ENCODE measurements around the gene GADD45B. TPM values are rescaled to one million over a fixed set of nuclear protein-coding genes. Genes with fewer than 3 reads are reported as not detected.
"Not testable (repeated sequence)": the region's sequence is repeated elsewhere in the genome, so short reads cannot be mapped to it uniquely, and the experiment has no call there.

GADD45B gene
- total RNA-seq, 1 experiment from 2014 or later = 16.4 TPM

DNA sequence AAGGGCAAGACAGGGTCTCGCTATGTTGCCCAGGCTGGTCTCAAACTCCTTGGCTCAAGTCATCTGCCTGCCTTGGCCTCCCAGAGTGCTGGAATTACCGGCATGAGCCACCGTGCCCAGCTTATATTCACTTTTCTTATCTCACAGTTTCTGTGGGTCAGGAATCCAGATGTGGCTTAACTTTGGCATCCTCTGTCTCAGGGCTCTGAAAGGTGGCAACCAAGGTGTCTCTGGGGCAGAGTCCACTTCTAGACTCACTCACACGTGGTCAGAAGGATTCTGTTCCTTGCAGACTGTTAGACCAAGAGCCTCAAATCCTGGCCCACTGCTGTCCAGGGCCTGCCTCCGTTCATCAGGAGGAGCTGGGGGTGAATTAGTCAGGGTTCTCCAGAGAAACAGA lies 11.5 kb upstream of the GADD45B start:
- Histone ChIP-seq H3K27ac (ENCODE audit: low read depth, low read length, poor library complexity, severe bottlenecking) (peak overlapping the region; percentile 58), H3K4me3 (ENCODE audit: low read depth, low read length, poor library complexity, severe bottlenecking) (no peak overlapping the region), H3K36me3 (ENCODE audit: insufficient read depth, low read length, poor library complexity, severe bottlenecking) (no peaks in the 10 kb centered on the region), H3K27me3 (replicated peaks; ENCODE audit: insufficient read depth, low read depth, low read length, poor library complexity) (no peaks in the 10 kb centered on the region), H3K9me3 (ENCODE audit: low read depth, low read length, poor library complexity, severe bottlenecking) (no peaks in the 10 kb centered on the region), H3K4me1 (ENCODE audit: insufficient read depth, low read length, poor library complexity, severe bottlenecking) (peaks cover 15% of the 10 kb centered on the region)
- intact Hi-C loops (cut with micrococcal nuclease; ENCODE audit: unreplicated experiment) = no loop called here
- no TSS peak for BruUV-seq (replicated peaks)
- CTCF ChIA-PET = no interaction called here
- POLR2A ChIA-PET (ENCODE audit: low non-redundant PET) = no interaction called here
- no peak for DNase-seq (ENCODE audit: low spot score)
- TF ChIP-seq EZH2 (IDR thresholded peaks at IDR 0.05; ENCODE audit: borderline replicate concordance, low read depth, low read length, poor library complexity, severe bottlenecking) = no peak
- TF ChIP-seq, protein P1, sequence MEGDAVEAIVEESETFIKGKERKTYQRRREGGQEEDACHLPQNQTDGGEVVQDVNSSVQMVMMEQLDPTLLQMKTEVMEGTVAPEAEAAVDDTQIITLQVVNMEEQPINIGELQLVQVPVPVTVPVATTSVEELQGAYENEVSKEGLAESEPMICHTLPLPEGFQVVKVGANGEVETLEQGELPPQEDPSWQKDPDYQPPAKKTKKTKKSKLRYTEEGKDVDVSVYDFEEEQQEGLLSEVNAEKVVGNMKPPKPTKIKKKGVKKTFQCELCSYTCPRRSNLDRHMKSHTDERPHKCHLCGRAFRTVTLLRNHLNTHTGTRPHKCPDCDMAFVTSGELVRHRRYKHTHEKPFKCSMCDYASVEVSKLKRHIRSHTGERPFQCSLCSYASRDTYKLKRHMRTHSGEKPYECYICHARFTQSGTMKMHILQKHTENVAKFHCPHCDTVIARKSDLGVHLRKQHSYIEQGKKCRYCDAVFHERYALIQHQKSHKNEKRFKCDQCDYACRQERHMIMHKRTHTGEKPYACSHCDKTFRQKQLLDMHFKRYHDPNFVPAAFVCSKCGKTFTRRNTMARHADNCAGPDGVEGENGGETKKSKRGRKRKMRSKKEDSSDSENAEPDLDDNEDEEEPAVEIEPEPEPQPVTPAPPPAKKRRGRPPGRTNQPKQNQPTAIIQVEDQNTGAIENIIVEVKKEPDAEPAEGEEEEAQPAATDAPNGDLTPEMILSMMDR (conservative IDR thresholded peaks at IDR 0.05; ENCODE audit: low read depth, low read length) = no peak

DNA sequence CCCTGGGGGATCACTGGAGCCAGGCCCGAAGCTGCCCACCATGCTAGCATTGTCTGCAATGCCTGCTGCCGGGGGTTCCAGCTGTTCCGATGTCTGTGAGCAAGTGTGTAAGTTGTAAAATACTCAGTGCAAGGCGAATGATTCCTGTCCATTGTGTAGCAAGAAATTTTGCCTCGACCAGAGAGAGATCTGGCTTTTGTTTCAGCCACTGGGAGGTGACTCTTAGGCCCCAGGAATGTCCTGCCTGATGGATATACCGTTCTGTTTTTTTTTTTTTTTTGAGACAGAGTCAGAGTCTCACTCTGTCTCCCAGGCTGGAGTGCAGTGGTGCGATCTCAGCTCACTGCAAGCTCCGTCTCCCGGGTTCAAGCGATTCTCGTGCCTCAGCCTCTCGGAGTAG lies 7.3 kb upstream of the GADD45B start:
- POLR2A ChIA-PET (ENCODE audit: low non-redundant PET) = no interaction called here
- intact Hi-C loops (cut with micrococcal nuclease; ENCODE audit: unreplicated experiment) = no loop called here

DNA sequence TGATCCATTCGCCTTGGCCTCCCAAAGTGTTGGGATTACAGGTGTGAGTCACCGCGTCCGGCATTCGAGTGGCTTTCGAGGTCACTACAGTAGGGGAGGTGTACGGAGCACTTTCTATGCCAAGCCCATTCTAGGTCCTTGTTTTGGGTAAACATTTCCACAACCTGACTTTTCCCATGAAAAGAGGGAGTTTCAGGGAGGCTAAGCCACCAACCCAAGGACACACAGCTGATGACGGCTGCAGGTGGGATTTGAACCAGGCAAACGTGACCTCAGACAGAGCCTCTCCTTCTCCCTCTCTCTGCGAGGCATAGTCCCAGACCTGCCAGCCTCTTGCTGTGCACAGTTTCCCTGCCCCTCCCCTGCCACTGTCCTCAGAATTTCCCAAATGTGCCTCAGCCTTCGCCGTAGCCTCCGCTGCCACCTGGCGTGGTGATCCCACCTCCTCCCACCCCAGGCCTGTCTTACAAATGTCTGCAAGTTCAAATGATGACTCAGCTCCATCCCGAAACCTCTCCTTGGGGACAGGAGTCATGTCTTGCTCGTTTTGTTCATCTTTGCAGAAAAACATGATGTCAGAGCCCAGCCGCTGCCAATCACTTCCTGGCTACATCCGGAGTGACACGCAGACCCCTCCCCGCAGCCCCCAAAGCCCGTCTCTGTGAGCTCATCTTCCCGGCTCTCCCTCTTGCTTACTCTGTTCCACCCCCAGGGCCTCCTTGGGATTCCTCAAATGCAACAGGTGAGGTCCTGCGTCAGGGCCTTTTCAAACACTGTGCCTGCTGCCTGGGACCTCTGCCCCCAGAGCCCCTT lies 6.6 kb upstream of the GADD45B start:
- DNase-seq (ENCODE audit: low spot score) = peak; percentile 92
- BruUV-seq (replicated peaks) = no TSS peak
- Histone ChIP-seq H3K27ac (ENCODE audit: low read depth, low read length, poor library complexity, severe bottlenecking) (peak overlapping the region; percentile 62), H3K4me3 (ENCODE audit: low read depth, low read length, poor library complexity, severe bottlenecking) (no peak overlapping the region), H3K9me3 (ENCODE audit: low read depth, low read length, poor library complexity, severe bottlenecking) (no peaks in the 10 kb centered on the region), H3K36me3 (ENCODE audit: insufficient read depth, low read length, poor library complexity, severe bottlenecking) (no peaks in the 10 kb centered on the region), H3K4me1 (ENCODE audit: insufficient read depth, low read length, poor library complexity, severe bottlenecking) (peaks cover 12% of the 10 kb centered on the region), H3K27me3 (replicated peaks; ENCODE audit: insufficient read depth, low read depth, low read length, poor library complexity) (no peaks in the 10 kb centered on the region)
- intact Hi-C loops (cut with micrococcal nuclease; ENCODE audit: unreplicated experiment) = no loop called here
- TF ChIP-seq EZH2 (IDR thresholded peaks at IDR 0.05; ENCODE audit: borderline replicate concordance, low read depth, low read length, poor library complexity, severe bottlenecking) = no peak
- TF ChIP-seq, protein P1 (conservative IDR thresholded peaks at IDR 0.05; ENCODE audit: low read depth, low read length) = no peak
- ChIA-PET POLR2A (ENCODE audit: low non-redundant PET) (interaction anchor here (0.7 kb wide), 2 partner anchors 9 to 15 kb away, joined by 4 to 6 read pairs; no protein-coding TSS in a partner anchor), CTCF (interaction anchor here (0.5 kb wide), 1 partner anchor 31 kb away, joined by 5 read pairs; no protein-coding TSS in a partner anchor)

More for the DNA sequence above, 7.3 kb upstream of the GADD45B start:
- TF ChIP-seq, protein P1 (conservative IDR thresholded peaks at IDR 0.05; ENCODE audit: low read depth, low read length) = no peak
- no peak for TF ChIP-seq EZH2 (IDR thresholded peaks at IDR 0.05; ENCODE audit: borderline replicate concordance, low read depth, low read length, poor library complexity, severe bottlenecking)
- no peak for DNase-seq (ENCODE audit: low spot score)
- Histone ChIP-seq H3K27ac (ENCODE audit: low read depth, low read length, poor library complexity, severe bottlenecking) (peak overlapping the region; percentile 62), H3K4me3 (ENCODE audit: low read depth, low read length, poor library complexity, severe bottlenecking) (no peak overlapping the region), H3K36me3 (ENCODE audit: insufficient read depth, low read length, poor library complexity, severe bottlenecking) (no peaks in the 10 kb centered on the region), H3K9me3 (ENCODE audit: low read depth, low read length, poor library complexity, severe bottlenecking) (no peaks in the 10 kb centered on the region), H3K27me3 (replicated peaks; ENCODE audit: insufficient read depth, low read depth, low read length, poor library complexity) (no peaks in the 10 kb centered on the region), H3K4me1 (ENCODE audit: insufficient read depth, low read length, poor library complexity, severe bottlenecking) (peaks cover 11% of the 10 kb centered on the region)
- CTCF ChIA-PET = no interaction called here
- no TSS peak for BruUV-seq (replicated peaks)

DNA sequence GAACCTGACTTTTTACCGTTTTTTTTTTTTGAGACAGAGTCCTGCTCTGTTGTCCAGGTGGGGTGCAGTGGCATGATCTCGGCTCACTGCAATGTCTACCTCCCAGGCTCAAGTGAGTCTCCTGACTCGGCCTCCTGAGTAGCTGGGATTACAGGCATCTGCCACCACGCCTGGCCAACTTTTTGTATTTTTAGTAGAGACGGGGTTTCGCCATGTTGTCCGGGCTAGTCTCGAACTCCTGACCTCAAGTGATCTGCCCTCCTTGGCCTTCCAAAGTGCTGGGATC lies 6.1 kb upstream of the GADD45B start:
- CTCF ChIA-PET = interaction anchor here (0.6 kb wide), 1 partner anchor 129 kb away, joined by 3 read pairs; no protein-coding TSS in a partner anchor
- intact Hi-C loops (cut with micrococcal nuclease; ENCODE audit: unreplicated experiment) = not testable (repeated sequence)

More for the DNA sequence above, 6.1 kb upstream of the GADD45B start:
- POLR2A ChIA-PET (ENCODE audit: low non-redundant PET) = interaction anchor here (0.7 kb wide), 2 partner anchors 9 to 141 kb away, joined by 4 to 12 read pairs; no protein-coding TSS in a partner anchor
- H3K4me1 ChIP-seq (ENCODE audit: insufficient read depth, low read length, poor library complexity, severe bottlenecking) = peaks cover 16% of the 10 kb centered on the region
- BruUV-seq (replicated peaks); H3K4me3 ChIP-seq (ENCODE audit: low read depth, low read length, poor library complexity, severe bottlenecking); H3K36me3 ChIP-seq (ENCODE audit: insufficient read depth, low read length, poor library complexity, severe bottlenecking); H3K27ac ChIP-seq (ENCODE audit: low read depth, low read length, poor library complexity, severe bottlenecking); H3K27me3 ChIP-seq (replicated peaks; ENCODE audit: insufficient read depth, low read depth, low read length, poor library complexity); H3K9me3 ChIP-seq (ENCODE audit: low read depth, low read length, poor library complexity, severe bottlenecking); DNase-seq (ENCODE audit: low spot score): not testable (repeated sequence)

All from A673 (cell line).